Urothelium cell line (cell line): Measurements from ENCODE around the gene SAPCD2.
"Not testable (repeated sequence)": the region's sequence is repeated elsewhere in the genome, so short reads cannot be mapped to it uniquely, and the experiment has no call there.

Source experiments
- DNase-seq: peaks from one replicate; pipeline ENCODE4 v3.0.0; 2011; ENCODE audit warnings: low spot score, mixed read lengths
- FAIRE-seq: peaks from 2 replicates; lab custom pipeline; 2011; peaks lifted over from hg19 to GRCh38; lab: Jason Lieb, UNC

SAPCD2 gene

DNA sequence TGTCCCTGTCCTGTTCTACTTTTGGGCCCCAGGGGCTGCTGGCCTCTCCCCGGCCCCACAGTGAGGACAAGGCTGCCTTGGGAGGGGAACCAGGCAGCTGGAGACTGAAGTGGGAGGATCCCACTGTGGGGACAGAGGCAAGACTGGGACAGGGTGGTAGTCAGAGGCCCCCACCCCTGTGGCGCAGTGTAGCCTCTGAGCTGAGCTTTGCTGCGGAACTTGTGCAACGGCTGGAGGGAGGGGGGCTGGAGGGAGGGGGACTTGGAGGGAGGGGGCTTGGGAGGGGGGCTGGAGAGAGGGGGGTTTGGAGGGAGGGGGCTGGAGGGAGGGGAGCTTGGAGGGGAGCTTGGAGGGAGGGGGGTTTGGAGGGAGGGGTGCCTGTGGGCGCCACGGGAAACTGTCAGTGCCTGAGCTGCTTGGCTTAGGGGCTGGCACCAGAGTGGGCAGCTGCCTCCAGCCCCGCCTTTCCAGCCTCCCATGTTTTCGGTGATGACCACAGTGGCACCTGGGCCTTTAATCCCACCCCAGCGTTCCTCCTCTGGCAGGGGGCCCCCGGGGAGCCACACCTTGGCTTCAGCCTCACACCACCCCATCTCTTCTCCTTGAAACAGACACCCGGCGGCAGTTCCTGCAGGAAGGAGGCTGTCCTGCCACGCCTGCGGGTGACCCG, 36.2 kb downstream of the SAPCD2 start:
- FAIRE-seq (no peak), DNase-seq (no peak)

DNA sequence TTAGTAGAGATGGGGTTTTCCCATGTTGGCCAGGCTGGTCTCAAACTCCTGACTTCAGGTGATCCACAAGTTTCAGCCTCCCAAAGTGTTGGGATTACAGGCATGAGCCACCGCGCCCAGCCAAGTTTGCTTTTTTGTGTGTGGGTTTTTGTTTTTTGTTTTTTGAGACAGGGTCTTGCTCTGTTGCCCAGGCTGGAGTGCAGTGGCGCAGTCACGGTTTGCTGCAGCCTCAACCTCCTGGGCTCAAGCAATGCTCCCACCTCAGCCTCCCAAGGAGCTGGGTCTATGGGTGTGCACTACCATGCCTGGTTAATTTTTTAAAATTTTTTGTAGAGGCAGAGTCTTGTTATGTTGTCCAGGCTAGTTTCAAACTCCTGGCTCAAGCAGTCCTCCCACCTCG, 36.9 kb downstream of the SAPCD2 start:
- FAIRE-seq, DNase-seq: not testable (repeated sequence)

DNA sequence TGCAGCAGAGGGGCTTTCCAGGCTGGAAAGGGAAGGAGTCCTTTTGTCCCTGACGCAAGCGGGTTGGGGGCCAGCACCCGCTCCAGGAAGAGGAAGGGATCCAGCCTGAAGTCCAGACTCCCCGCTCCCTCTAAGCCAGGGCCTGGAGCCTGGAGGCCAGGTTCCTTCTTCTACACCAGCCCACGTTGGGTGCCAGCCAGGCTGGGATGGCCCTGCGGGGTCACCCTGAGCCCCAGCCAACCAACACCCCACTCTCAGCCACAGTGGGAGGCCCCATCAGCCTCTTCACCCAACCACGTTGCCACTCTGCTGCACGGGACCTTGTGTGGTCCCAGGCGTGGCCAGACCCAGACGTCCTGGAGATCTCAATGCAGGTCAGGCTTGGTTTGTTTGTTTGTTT, 37.5 kb downstream of the SAPCD2 start:
- FAIRE-seq (no peak), DNase-seq (no peak)

DNA sequence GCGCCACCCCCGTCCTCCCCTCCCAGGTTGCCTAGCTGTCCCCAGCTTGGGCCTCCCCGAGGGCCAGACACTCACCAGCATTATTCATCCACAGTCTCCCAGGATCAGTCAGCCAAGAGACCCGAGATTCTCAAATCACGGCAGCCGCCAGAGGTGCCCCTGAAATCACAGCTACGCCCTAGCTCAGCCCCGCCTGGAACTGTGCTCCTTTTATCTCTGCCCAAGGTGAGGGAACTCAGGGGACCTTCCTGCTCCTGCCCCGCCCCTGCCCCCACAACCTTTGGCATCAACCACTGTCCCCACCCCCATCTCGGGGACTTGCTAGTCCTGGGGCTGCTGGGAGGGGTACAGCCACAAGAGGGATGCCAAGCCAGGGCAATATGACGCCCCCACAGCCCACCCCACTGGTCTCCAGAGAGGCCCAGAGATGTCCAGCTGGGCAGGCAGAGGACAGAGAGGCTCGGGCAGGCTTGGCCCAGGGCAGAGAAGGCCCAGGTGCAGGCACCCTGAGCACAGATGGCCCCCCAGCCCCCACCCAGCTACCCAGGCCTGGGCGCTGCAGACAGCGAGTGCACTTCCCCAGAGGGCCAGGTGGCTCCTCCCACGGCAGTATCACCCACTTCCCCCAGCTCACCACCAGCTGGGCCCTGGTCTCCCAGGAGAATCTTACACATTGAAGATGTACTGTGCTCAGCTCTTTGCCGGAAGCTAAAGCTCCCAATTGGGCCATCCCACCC, 38.3 kb downstream of the SAPCD2 start, which contains the start of gene FUT7:
Gene FUT7 (minus strand): TSS at position 185 of the 737 bp plus-strand sequence. CDS start 97 bp downstream, at position 88.
- no peak for FAIRE-seq
- DNase-seq: no peak

DNA sequence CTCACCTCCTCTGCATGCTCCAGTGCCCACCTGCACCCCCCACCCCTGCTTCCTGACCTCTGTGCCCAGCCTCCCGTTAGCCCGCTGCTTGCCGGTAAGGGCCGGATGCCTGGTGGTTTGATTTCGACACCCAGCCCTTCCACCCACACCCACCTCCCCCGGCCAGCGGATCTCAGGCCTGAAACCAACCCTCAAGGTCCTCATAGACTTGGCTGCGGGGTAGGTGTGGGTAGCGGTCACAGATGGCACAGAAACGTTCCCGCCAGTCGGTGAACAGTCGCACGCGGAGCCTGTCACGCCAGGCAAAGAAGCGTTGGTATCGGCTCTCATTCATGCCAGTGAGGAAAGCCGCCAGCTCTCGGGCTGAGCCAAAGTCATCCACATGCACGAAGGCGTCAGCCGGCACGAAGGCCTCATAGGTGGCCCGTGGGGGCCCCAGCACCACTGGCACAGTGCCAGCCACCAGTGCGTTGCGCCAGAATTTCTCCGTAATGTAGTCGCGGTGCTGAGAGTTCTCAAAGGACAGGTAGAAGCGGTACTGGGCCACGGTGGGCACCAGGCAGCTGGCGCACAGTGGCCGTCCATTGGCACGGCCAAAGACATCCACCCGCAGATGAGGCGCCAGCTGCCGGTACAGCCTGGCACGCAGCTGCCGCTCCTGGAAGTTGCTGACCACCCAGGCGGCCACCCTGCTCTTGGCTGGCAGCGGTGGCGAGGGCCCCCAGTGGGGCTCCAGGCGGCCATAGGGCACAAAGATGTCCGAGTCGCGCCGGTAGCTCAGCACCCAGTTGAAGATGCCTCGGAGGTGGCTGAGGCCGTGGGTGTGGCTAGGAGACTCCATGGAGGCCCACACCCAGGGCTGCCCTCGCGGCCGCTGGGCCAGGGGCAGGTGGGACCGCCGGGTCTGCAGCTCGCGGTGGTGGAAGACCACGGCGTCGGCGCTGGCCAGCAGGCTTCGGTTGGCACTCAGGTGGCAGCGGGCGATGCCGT, 39.5 kb downstream of the SAPCD2 start:
- no peak for FAIRE-seq

DNA sequence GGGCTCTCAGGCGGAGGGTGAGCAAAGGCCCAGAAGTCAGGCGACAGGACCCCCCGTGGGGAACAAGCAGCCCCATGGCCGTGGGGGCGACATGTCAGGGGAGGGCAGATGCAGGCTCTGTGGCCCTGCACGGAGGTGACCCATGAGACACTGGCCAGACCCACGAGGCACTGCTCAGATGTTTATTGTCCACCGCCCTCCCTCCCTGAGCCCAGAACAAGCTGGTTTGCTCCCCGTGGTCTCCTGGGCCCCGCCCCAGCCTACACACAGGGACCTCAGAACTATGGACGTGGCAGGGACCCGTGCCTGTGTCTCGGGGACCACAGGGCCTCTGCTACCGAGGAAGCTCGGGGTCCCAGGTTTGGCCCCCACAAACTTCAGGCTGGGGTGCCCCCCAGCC, 40.4 kb downstream of the SAPCD2 start:
- FAIRE-seq (no peak), DNase-seq (no peak)

More for the DNA sequence above, 39.5 kb downstream of the SAPCD2 start:
- no peak for DNase-seq

DNA sequence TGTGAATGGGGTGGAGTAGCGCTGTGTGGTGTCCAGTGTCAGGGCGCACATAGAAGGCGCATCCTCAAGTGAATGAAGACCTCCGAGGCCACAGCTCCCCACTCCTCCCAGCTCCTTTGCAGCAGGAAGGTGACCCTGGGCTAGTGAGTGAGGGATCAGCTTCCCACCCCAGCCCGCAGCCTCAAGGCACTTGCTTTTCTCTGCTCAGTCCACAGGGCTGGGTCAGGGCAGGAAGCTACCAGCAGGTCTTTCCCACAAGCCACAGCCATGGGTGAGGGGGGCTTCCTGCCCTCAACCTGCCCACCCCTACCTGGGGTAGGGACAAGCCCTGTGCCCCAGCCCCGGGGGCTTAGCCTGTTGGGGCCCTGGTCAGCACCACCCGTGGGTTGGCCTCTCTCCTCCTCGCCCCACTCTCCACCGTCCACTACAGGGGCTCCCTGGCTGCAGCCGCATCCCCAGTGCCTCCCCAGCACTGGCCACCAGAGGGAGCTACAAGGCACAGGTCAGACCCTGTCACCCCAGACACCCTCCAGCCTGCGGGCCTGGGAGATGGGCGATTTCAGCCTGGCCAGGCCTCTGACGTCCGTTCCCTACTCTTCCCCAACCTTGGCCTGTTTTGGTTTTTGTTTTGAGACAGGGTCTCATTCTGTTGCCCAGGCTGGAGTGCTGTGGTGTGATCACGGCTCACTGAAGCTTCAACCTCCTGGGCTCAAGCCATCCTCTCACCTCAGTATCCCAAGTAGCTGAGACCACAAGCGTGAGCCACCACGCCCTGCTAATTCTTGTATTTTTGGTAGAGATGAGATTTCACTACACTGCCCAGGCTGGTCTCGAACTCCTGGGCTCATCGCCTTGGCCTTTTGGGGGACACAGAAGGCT, 41.1 kb downstream of the SAPCD2 start:
- FAIRE-seq (peak; percentile 77), DNase-seq (peak; percentile 70)

DNA sequence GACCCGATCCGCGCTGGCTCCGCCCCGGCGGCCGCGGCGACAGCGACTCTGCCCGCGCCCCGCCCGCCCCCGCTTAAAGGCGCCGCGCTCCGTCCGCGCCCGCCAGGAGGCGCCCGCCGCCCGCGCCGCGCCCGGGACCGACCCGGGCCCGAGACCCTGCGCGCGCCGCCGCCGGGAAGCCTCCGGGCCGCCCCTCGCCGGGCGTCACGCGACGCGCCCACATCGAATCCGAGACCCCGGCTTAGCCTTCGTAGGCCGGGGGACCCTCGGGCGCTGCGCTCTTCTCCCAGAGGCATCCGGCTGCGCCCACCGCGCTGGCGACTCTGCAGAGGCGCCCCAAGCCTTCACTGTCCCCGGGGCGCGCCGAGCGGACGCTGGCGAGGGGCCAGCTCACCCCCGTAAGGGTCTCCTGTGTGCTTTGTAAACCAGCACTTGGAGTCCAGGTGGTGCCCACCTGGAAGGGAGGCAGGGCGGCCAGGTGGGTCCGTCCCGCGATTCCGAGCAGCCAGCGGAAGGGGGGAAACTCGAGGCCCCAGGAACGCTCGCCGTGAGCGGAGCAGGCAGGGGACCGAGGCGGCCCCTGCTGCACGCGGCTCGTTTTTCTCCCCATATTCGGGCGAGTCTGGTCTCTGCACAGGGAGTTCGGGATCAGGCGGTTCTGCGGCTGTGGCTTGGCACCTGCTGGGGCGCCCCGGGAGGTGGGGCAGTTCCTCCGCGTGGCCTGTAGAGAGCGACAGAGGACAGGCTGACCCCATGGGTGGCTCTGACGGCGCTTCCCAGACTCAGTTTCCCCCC, 41.9 kb downstream of the SAPCD2 start:
- peak; percentile 86 for DNase-seq
- no peak for FAIRE-seq

DNA sequence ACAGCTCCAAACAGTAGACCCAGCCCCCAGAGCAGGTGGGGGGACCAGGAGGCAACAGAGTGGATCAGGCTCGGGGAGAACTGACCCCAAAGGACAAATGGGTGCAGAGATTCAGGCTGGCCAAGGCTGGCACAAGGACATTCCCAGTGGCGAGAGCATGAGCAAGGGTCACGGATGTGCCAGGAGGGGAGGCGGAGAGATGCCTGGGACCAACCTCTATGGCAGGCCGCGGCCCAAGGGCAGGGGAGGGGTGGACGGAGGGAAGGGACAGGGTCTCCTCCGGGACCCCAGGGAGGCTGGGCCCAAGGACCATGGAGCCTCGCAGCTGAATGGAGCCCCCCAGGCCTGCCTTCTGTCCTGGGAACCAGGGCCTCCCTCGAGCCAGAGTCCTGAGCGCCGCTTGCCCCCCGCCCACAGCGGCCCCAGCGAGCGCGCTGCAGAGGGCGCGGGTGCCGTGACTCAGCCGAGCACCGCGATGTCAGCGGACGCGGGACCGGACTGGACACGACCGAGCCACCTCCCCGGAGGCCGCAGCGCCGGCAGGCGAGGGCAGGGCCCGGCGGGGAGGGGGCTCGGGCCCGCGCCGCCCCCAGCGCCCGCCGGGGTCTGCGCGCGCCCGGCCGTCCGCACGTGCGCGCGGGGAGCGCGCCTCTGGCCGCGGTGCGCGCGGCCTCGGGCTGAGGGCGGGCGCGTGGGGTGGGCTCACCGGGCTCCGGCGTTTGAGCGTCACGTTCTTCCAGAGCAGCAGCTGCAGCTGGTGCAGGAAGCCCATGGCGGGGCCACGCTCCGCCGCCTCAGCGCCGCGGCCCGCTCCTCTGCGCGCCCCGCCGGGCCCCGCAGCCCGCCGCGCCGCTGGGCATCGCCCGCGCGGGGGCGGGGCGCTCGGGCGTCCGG, 42.7 kb downstream of the SAPCD2 start, which contains the start of gene ABCA2:
Gene ABCA2 (minus strand): TSS at position 869 of the 894 bp plus-strand sequence. CDS start 97 bp downstream, at position 772.
- no peak for FAIRE-seq
- no peak for DNase-seq

DNA sequence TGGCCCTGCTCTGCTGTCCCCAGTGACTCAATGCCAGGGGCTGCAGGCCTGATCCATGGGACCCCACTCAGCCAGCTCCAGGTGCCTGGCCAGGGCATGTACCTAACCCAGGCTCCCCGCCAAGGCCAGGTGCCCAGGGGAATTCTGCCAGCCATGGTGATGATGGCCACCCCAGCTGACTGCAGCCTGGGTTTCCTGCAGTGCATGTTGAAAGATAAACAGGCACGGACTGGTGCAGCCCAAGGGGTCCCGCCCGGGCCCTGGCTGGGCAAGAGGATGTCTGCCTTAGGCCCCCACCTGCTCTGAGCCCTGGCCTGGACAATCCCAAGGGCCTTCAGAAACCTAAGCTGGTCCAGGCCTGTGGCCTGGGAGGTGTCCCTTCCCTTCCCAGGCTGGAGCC, 43.5 kb downstream of the SAPCD2 start:
- no peak for DNase-seq
- FAIRE-seq: no peak

DNA sequence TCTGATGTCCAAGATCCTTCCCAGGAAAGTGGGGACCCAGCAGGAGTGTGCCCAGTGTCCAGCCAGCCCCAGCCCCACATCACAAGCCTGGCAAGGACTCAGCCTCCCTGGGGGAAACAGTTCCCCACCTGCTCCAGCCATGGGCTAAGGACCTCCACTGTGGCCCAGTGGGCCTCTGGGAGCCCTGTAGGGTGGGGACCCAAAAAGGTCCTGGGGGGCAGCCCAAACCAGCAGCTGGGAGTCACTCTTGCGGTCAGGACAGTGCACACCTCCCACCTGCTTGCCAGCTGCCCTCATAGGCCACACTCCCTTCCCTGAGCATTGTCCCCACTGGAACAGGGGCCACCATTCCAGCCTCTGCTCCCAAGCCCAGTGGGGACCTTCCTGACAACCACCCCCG, 44.0 kb downstream of the SAPCD2 start:
- no peak for DNase-seq
- no peak for FAIRE-seq

DNA sequence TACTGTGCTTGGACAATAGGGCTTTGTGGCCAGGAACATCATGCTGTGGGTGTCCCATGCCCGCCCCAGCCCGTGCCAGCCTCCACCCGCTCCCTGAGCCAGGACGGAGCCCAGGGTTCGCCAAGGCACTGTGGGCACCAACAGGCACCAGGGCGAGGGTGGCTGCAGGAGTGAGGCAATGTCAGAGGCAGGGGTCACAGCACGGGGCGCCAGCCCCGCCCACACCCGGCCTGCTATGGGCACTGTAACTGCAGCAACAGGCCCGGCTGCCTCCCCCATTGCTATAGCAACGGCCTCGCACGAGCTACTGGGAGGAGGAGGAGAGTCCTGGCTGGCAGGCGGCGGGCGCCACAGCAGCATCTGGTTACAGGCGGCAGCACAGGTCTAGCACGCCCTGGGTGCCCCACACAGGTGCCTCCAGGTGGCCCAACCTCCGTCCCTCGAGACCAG, 44.8 kb downstream of the SAPCD2 start:
- no peak for DNase-seq
- FAIRE-seq: no peak

DNA sequence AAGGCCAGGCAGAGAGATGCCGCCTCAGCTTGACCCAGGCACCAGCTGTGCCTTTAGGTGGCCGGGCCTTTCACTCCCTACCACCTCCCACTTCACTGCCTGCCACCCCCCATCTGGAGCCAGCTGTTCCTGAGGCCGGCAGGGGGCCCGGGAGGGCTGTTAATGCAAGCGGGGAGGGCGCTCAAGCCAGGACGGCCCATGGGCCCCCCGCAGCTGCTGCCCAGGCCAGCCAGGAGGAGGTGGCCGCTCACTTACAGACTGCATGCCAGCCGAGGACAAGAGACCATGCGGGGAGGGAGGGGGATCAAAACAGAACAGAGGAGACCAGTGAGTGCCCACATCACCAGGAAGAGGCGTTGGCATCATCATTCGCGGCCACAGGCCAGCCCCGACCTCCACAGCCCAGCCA, 46.8 kb downstream of the SAPCD2 start:
- FAIRE-seq (no peak), DNase-seq (no peak)

DNA sequence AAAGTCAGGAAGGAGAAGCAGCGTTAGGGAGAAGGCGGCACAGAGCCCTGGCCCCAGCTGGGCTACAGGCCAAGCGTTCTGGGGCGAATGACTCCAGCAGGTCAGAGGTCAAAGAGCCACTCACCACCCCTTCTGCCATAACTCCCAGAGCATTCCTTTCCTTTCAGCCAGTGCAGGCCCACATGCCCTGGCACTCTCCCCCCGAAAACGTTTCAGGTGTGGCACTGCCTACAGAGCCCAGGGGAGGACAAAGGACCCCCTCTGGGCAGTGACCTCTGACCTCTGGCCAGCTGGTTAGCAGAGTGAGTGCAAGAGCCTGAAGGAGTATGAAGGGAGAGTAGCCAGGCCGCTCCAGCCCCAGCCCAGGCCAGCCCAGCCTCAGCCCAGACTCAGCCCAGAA, 47.2 kb downstream of the SAPCD2 start:
- no peak for DNase-seq
- FAIRE-seq: no peak

DNA sequence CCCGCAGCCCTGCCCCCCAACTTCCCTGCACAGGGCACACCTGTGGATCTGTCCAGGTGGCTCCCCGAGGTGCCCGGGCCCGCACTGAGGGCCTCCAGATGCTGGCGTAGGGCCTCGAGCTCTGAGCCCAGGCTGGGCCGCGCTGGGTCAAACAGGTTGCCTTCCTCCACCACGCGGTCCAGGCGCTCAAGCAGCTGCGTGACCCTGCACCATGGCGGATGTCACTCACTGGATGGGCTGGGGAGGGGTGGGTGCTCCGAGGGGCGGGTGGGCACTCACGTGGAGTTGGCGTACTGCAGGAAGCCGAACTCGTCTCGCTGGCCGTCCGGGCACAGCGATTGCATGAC, 47.7 kb downstream of the SAPCD2 start:
- FAIRE-seq (no peak), DNase-seq (no peak)

DNA sequence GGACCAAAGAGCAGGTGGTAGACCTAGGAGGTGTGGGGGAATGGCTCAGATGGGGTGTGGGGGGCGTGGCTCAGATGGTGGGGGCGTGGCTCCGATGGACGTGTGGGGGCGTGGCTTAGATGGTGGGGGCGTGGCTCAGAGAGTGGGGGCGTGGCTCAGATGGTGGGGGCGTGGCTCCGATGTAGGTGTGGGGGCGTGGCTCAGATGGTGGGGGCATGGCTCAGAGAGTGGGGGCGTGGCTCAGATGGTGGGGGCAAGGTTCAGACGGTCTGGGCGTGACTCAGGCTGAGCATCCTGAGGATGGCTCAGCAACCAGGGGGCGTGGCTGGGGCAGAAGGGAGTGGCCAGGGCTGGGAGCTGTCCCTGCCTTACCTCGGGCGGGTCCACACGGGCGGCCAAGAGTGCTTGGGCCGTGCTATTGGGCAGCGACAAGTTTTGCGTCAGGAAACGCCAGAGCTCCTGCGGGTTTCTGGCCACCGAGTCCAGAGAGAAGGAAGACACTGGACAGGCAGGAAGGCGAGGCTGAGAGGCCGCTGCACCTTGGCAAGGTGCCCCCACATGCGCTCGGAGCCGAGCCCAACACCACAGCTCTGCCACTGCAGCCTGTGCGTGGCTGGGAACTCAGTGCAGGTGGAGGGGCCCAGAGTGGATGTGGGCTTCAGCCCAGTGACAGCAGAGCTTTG, 48.2 kb downstream of the SAPCD2 start:
- FAIRE-seq (peak; percentile 86), DNase-seq (peak; percentile 74)

DNA sequence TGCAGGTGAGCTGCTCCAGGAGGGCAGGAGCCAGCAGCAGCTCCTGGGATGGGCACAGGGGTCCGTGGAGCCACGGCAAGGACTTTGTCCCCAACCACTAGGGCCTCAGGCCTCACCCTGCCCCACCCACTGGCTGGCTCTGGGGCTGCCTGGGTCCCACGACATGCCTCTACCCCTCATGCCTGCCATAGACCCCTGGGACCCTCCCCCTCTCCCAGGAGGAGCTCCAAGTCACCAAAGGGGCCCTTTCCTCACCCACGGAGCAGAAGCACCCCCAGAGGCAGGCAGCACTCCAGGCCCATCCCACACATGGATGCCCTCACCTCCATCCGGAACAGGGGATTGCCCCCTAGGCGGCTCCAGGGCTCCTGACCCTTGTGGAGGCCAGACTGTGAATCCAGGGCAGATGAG, 48.8 kb downstream of the SAPCD2 start:
- DNase-seq: no peak
- no peak for FAIRE-seq
